Measurements from ENCODE around the gene COG5. TPM values are rescaled to one million over a fixed set of nuclear protein-coding genes. Genes with fewer than 3 reads are reported as not detected.

COG5 gene
- total RNA-seq: 40.8 TPM
- long read RNA-seq, full-length matches to known transcripts: 23 of 45 reads
- long read RNA-seq, partial matches to known transcripts: 10 of 45 reads
- long read RNA-seq, other reads (novel, unspliced or antisense): 12 of 45 reads

GRCh38 chr7:107563775-107564552, at the start of gene COG5, which contains the start of gene DUS4L:
Gene COG5 (minus strand): TSS chr7:107563920. CDS start chr7:107563896, 24 bp downstream.
Gene DUS4L (plus strand): TSS chr7:107563971. CDS start chr7:107567071, 3,100 bp downstream.
- TF ChIP-seq, protein P1, sequence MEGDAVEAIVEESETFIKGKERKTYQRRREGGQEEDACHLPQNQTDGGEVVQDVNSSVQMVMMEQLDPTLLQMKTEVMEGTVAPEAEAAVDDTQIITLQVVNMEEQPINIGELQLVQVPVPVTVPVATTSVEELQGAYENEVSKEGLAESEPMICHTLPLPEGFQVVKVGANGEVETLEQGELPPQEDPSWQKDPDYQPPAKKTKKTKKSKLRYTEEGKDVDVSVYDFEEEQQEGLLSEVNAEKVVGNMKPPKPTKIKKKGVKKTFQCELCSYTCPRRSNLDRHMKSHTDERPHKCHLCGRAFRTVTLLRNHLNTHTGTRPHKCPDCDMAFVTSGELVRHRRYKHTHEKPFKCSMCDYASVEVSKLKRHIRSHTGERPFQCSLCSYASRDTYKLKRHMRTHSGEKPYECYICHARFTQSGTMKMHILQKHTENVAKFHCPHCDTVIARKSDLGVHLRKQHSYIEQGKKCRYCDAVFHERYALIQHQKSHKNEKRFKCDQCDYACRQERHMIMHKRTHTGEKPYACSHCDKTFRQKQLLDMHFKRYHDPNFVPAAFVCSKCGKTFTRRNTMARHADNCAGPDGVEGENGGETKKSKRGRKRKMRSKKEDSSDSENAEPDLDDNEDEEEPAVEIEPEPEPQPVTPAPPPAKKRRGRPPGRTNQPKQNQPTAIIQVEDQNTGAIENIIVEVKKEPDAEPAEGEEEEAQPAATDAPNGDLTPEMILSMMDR (IDR thresholded peaks at IDR 0.05; ENCODE audit: borderline replicate concordance): no peak
- Histone ChIP-seq H3K4me1 (peaks cover 61% of the 10 kb centered on the region), H3K27ac (replicated peaks) (peak within 1 kb of the TSS; percentile 95)

DNA sequence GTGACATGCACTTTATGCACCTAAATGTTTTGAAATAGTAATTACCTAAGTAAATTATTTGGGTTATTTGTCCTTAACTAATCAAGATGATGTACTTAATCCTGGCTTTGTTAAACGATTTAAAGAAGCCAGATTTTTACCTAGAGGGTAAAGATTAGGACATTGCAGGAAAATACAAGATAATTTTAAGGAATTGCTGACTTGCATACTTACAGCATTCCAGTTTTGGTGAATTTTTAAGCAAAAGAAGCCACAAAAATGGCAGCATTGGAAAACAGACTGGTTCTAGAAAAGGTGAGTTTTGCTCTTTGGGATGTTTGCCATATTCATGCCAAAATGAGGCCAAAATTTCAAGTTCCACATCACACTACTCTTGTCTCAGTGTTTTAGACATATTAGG, 49.7 kb upstream of the COG5 start:
- intact Hi-C loops (cut with micrococcal nuclease): no loop called here
- TF ChIP-seq, protein P1 (IDR thresholded peaks at IDR 0.05; ENCODE audit: borderline replicate concordance): no peak
- Histone ChIP-seq H3K4me3 (no peak overlapping the region), H3K4me1 (peaks cover 38% of the 10 kb centered on the region), H3K27me3 (ENCODE audit: low read depth) (no peaks in the 10 kb centered on the region), H3K9me3 (replicated peaks) (no peaks in the 10 kb centered on the region), H3K27ac (replicated peaks) (peak overlapping the region; percentile 6), H3K36me3 (peaks cover 62% of the 10 kb centered on the region)
- no peak for DNase-seq

More at GRCh38 chr7:107563775-107564552, at the start of gene COG5, which contains the start of gene DUS4L:
- no peaks in the 10 kb centered on the region for H3K27me3 ChIP-seq (ENCODE audit: low read depth)
- peak within 1 kb of the TSS; percentile 87 for H3K4me3 ChIP-seq
- DNase-seq: peak; percentile 85
- no peaks in the 10 kb centered on the region for H3K9me3 ChIP-seq (replicated peaks)
- intact Hi-C loops (cut with micrococcal nuclease): no loop called here
- H3K36me3 ChIP-seq: no peaks in the 10 kb centered on the region

GRCh38 chr7:107610323-107610722, 46.6 kb upstream of the COG5 start:
- H3K9me3 ChIP-seq (replicated peaks): no peaks in the 10 kb centered on the region
- no peaks in the 10 kb centered on the region for H3K27me3 ChIP-seq (ENCODE audit: low read depth)
- no peak for DNase-seq
- TF ChIP-seq, protein P1 (IDR thresholded peaks at IDR 0.05; ENCODE audit: borderline replicate concordance): no peak
- peaks cover 40% of the 10 kb centered on the region for H3K36me3 ChIP-seq
- peak overlapping the region; percentile 55 for H3K27ac ChIP-seq (replicated peaks)
- peaks cover 45% of the 10 kb centered on the region for H3K4me1 ChIP-seq
- intact Hi-C loops (cut with micrococcal nuclease): no loop called here
- H3K4me3 ChIP-seq: no peak overlapping the region

GRCh38 chr7:107609811-107610261, 46.1 kb upstream of the COG5 start:
- DNase-seq: no peak
- TF ChIP-seq, protein P1 (IDR thresholded peaks at IDR 0.05; ENCODE audit: borderline replicate concordance): no peak
- no peak overlapping the region for H3K4me3 ChIP-seq
- H3K27ac ChIP-seq (replicated peaks): peak overlapping the region; percentile 55
- H3K4me1 ChIP-seq: peaks cover 45% of the 10 kb centered on the region
- H3K36me3 ChIP-seq: peaks cover 35% of the 10 kb centered on the region
- intact Hi-C loops (cut with micrococcal nuclease): no loop called here
- no peaks in the 10 kb centered on the region for H3K9me3 ChIP-seq (replicated peaks)
- no peaks in the 10 kb centered on the region for H3K27me3 ChIP-seq (ENCODE audit: low read depth)

DNA sequence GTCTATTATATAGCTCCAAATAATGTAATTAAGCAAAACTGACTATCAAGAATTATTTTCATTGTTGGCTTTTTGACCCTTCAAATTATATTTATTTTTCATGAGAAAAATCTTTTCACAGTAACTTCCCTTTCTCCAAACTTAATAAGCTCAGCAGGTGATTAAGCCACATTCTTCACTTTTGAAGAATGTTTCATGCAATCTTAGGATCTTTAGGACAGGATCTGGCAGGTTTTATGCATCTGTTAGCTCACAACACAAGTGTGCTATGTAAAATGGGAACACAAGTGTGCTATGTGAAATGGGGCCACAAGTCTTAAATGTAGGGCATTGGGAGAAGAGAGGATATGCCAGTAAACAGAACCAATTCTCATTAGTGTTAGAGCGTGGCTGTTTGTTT, 42.6 kb upstream of the COG5 start:
- Histone ChIP-seq H3K4me3 (no peak overlapping the region), H3K9me3 (replicated peaks) (no peaks in the 10 kb centered on the region), H3K27ac (replicated peaks) (no peak overlapping the region), H3K4me1 (peaks cover 31% of the 10 kb centered on the region), H3K27me3 (ENCODE audit: low read depth) (no peaks in the 10 kb centered on the region), H3K36me3 (peaks cover 34% of the 10 kb centered on the region)
- TF ChIP-seq, protein P1 (IDR thresholded peaks at IDR 0.05; ENCODE audit: borderline replicate concordance): no peak
- no peak for DNase-seq
- intact Hi-C loops (cut with micrococcal nuclease): no loop called here
